Glutamatergic neuron (in vitro differentiated cells): ENCODE measurements around the gene TMC8. TPM values are rescaled to one million over a fixed set of nuclear protein-coding genes. Genes with fewer than 3 reads are reported as not detected.
A peak's percentile ranks its signal among the peaks of the same experiment; 100 is the strongest.
"Not testable (repeated sequence)": the region's sequence is repeated elsewhere in the genome, so short reads cannot be mapped to it uniquely, and the experiment has no call there.

Experiments
- DNase-seq: peaks from one replicate; pipeline ENCODE4 v3.0.0; 2022
- H3K27ac Mint-ChIP-seq: one replicate; pipeline ENCODE4 v1.8.0; 2020; ENCODE audit warnings: mild to moderate bottlenecking, mixed read lengths, inconsistent platforms; ENCODE audit not compliant: unreplicated experiment
- H3K27me3 Mint-ChIP-seq: one replicate; pipeline ENCODE4 v1.8.0; 2020; ENCODE audit warnings: mild to moderate bottlenecking, moderate library complexity, mixed read lengths, inconsistent platforms; ENCODE audit not compliant: unreplicated experiment
- H3K36me3 Mint-ChIP-seq: one replicate; pipeline ENCODE4 v1.8.0; 2020; ENCODE audit warnings: mild to moderate bottlenecking, mixed read lengths, inconsistent platforms; ENCODE audit not compliant: unreplicated experiment
- H3K4me1 Mint-ChIP-seq: one replicate; pipeline ENCODE4 v1.8.0; 2020; ENCODE audit warnings: mild to moderate bottlenecking, low read depth, mixed read lengths, inconsistent platforms; ENCODE audit not compliant: unreplicated experiment
- H3K4me3 Mint-ChIP-seq: one replicate; pipeline ENCODE4 v1.8.0; 2020; ENCODE audit warnings: mild to moderate bottlenecking, mixed read lengths, inconsistent platforms; ENCODE audit not compliant: unreplicated experiment
- H3K9me3 Mint-ChIP-seq: one replicate; pipeline ENCODE4 v1.8.0; 2020; ENCODE audit warnings: mild to moderate bottlenecking, moderate library complexity, mixed read lengths, inconsistent platforms; ENCODE audit not compliant: unreplicated experiment
- long read RNA-seq: library from polyadenylated mRNA; unstranded; transcript quantifications from one replicate; pipeline ENCODE4 v2.0.0, GENCODE V29; 2020; ENCODE audit not compliant: unreplicated experiment
- total RNA-seq: library from RNA; stranded (reverse); fragmentation: NEBNext Ultra II Directional; extraction: Animal tissue kit (Norgen Biotek cat#: 25700); gene quantifications from one replicate; pipeline ENCODE4 v1.2.1, GENCODE V29; 2021; ENCODE audit not compliant: unreplicated experiment
- TF ChIP-seq, protein P1 (sequence below): fragments of 200-600 bp; sonication (generic); IDR thresholded peaks from one replicate; pipeline ENCODE4 v1.5.0; 2021; ENCODE audit not compliant: partially characterized antibody, unreplicated experiment

TMC8 gene, protein sequence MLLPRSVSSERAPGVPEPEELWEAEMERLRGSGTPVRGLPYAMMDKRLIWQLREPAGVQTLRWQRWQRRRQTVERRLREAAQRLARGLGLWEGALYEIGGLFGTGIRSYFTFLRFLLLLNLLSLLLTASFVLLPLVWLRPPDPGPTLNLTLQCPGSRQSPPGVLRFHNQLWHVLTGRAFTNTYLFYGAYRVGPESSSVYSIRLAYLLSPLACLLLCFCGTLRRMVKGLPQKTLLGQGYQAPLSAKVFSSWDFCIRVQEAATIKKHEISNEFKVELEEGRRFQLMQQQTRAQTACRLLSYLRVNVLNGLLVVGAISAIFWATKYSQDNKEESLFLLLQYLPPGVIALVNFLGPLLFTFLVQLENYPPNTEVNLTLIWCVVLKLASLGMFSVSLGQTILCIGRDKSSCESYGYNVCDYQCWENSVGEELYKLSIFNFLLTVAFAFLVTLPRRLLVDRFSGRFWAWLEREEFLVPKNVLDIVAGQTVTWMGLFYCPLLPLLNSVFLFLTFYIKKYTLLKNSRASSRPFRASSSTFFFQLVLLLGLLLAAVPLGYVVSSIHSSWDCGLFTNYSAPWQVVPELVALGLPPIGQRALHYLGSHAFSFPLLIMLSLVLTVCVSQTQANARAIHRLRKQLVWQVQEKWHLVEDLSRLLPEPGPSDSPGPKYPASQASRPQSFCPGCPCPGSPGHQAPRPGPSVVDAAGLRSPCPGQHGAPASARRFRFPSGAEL
- total RNA-seq, result not detected
- long read RNA-seq, result 0 reads

DNA sequence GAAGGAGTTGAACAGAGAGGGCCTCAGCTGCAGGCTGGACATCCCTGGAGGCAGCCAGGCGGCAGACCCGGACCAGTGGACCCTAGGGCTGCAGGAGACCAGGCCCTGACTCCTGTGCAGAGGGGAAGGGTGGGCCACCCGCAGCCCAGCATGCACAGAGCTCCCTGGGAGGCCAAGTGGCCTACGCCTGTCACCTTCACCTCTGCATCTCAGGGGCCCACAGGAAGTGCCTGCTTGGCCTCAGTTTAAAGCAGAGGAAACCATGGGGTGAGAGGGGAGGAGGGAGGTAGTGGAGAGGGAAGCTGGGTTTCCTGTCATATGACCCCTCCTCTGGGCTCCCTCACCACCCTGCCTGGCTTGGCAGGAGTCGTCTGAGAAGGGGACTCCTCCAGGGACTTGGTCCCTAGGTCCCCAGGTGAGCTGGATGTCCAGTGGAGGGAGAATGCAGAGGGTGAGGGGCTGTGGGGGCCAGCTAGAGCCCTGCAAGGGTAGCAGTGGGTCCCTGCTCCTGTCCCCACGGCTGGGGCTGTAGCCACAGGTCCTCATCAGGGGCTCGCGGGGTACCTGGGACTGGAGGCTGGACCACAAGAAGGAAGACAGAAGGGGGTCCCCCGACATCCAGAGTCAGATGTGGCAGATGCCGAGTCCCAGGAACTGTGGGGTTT lies at the start of gene TMC8:
TSS of gene TMC8 (plus strand) at position 335 of the 665 bp plus-strand sequence. CDS start 818 bp downstream, outside the sequence.
- H3K36me3 Mint-ChIP-seq, result peaks cover 4% of the 10 kb centered on the region
- no peak within 1 kb of the TSS for H3K27ac Mint-ChIP-seq
- peaks cover 22% of the 10 kb centered on the region for H3K27me3 Mint-ChIP-seq
- H3K9me3 Mint-ChIP-seq, result peaks cover 1% of the 10 kb centered on the region
- TF ChIP-seq, protein P1, sequence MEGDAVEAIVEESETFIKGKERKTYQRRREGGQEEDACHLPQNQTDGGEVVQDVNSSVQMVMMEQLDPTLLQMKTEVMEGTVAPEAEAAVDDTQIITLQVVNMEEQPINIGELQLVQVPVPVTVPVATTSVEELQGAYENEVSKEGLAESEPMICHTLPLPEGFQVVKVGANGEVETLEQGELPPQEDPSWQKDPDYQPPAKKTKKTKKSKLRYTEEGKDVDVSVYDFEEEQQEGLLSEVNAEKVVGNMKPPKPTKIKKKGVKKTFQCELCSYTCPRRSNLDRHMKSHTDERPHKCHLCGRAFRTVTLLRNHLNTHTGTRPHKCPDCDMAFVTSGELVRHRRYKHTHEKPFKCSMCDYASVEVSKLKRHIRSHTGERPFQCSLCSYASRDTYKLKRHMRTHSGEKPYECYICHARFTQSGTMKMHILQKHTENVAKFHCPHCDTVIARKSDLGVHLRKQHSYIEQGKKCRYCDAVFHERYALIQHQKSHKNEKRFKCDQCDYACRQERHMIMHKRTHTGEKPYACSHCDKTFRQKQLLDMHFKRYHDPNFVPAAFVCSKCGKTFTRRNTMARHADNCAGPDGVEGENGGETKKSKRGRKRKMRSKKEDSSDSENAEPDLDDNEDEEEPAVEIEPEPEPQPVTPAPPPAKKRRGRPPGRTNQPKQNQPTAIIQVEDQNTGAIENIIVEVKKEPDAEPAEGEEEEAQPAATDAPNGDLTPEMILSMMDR, result no peak
- no peak for DNase-seq
- no peaks in the 10 kb centered on the region for H3K4me1 Mint-ChIP-seq
- no peak within 1 kb of the TSS for H3K4me3 Mint-ChIP-seq

DNA sequence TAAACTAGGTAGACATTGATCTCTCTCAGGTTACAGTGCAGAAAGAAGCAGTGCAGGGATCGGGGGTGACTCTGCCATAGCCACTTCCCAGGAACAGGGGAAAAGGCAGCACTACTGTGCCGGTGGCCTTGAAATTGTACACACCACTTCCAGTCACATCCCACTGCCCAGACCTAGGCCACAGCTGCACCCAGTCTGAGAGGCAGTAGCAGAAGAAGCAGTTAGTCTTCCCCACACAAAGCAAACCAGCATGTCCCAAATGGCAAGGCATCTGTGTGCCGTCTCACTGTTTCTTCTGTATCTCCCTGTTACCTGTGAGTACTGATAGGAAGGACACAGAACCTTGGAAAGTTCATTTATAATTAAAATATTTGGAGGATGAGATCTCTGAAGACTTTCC lies 49.0 kb upstream of the TMC8 start:
- DNase-seq, result peak; percentile 32
- Mint-ChIP-seq H3K27ac (peak overlapping the region; percentile 94), H3K9me3 (peaks cover 7% of the 10 kb centered on the region), H3K36me3 (peaks cover 4% of the 10 kb centered on the region), H3K4me3 (peak overlapping the region; percentile 64), H3K27me3 (no peaks in the 10 kb centered on the region), H3K4me1 (peaks cover 28% of the 10 kb centered on the region)
- TF ChIP-seq, protein P1, result no peak

DNA sequence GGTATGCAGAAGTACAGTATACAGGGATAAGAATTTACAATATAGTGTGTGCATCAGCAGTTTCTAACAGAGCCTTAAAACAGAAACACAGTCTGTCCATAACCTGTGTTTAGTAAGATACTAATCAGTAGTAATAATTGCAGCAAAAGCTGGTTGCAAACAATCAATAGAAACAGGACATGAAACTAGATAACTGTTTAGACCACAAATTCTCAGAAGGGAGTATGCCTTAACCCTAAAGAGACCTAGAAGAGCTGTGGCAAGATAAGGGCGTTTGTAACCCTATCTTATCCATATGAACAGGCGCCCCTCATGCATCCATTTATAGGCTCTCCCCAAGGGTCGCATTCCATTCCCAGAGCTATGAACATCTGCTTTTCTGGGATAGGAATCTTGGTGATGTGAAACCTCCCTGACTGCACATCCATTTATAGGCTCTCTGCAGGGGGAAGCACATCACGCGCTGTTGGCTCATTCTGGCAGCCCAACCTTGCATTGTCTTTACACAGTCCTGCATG lies 48.2 kb upstream of the TMC8 start:
- not testable (repeated sequence) for H3K36me3 Mint-ChIP-seq, H3K27me3 Mint-ChIP-seq, DNase-seq, H3K9me3 Mint-ChIP-seq
- Mint-ChIP-seq H3K4me1 (peaks cover 28% of the 10 kb centered on the region), H3K4me3 (peak overlapping the region; percentile 64), H3K27ac (peak overlapping the region; percentile 94)

DNA sequence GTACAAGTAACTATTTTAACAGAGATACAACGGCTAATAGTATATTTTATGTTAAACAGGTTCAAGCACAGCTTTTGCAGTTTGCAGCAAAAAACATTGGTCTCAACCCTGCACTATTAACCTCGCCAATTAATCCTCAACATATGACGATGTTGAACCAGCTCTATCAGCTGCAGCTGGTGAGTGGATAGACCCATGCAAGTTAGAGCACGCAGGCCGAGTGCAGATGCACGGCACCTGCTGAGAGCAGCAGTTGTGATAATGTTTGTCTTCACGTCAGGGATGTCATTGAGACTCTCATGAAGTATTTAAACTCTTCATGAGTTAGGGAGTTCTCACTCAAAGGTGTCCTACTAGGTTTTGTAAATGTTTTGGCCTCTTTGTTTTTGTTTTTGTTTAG lies 47.6 kb upstream of the TMC8 start:
- DNase-seq, result no peak
- Mint-ChIP-seq H3K4me1 (peaks cover 28% of the 10 kb centered on the region), H3K27ac (no peak overlapping the region), H3K36me3 (peaks cover 5% of the 10 kb centered on the region), H3K9me3 (peaks cover 7% of the 10 kb centered on the region), H3K27me3 (no peaks in the 10 kb centered on the region), H3K4me3 (no peak overlapping the region)
- TF ChIP-seq, protein P1, result no peak

DNA sequence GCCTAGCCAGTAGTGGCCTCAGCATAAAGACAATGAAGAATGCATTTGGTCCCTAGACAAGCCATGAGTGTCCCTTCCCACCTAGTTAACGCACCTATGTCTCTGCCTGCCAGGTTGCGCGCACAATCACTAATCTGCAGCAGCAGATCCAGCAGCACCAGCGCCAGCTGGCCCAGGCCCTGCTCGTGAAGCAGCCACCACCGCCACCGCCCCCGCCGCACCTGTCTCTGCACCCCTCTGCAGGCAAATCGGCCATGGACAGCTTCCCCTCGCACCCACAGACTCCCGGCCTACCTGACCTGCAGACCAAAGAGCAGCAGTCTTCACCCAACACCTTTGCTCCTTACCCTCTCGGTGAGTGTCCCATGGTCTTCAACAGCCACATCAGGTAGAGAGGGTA lies 43.8 kb upstream of the TMC8 start:
- H3K9me3 Mint-ChIP-seq, result peaks cover 5% of the 10 kb centered on the region
- TF ChIP-seq, protein P1, result no peak
- peaks cover 5% of the 10 kb centered on the region for H3K36me3 Mint-ChIP-seq
- no peak for DNase-seq
- H3K27me3 Mint-ChIP-seq, result no peaks in the 10 kb centered on the region
- H3K4me3 Mint-ChIP-seq, result no peak overlapping the region
- no peak overlapping the region for H3K27ac Mint-ChIP-seq
- H3K4me1 Mint-ChIP-seq, result peaks cover 18% of the 10 kb centered on the region
